HL-60 (cell line): ENCODE results near the gene KDM1B.

Source experiments
- DNase-seq, 2 experiments: peaks; one replicate each; pipeline ENCODE4 v3.0.0-alpha.2; 2010 to 2020; ENCODE audit warnings: low read depth in 1 of 2, low spot score in 1 of 2
- H3K27ac ChIP-seq: fragments of 250-450 bp; sonication (Bioruptor Pico); replicated peaks from 2 replicates; pipeline ENCODE4 v1.5.1; 2020; ENCODE audit warnings: mild to moderate bottlenecking, moderate library complexity
- H3K27me3 ChIP-seq: fragments of 250-450 bp; sonication (Bioruptor Pico); 2 replicates; pipeline ENCODE4 v1.5.1; 2021; ENCODE audit warnings: mild to moderate bottlenecking, moderate library complexity; ENCODE audit not compliant: insufficient read depth, poor library complexity, severe bottlenecking
- H3K4me3 ChIP-seq: replicated peaks from 2 replicates; pipeline ENCODE4 v1.5.1; 2011; ENCODE audit warnings: mild to moderate bottlenecking, control low read depth, low read length; ENCODE audit not compliant: insufficient read depth
- GABPA ChIP-seq: IDR thresholded peaks from 2 replicates; pipeline ENCODE4 v1.6.1; 2012; ENCODE audit warnings: low read depth
- POLR2AphosphoS5 ChIP-seq: IDR thresholded peaks from 2 replicates; pipeline ENCODE4 v1.6.1; 2012; ENCODE audit warnings: low read depth
- SPI1 ChIP-seq: IDR thresholded peaks from 2 replicates; pipeline ENCODE4 v1.6.1; 2012; ENCODE audit warnings: low read depth, mild to moderate bottlenecking, borderline replicate concordance
- TF ChIP-seq, protein P1 (sequence below): IDR thresholded peaks from 2 replicates; pipeline ENCODE4 v1.6.1; 2012; ENCODE audit warnings: low read depth; ENCODE audit not compliant: insufficient replicate concordance
- TF ChIP-seq, protein P2 (sequence below): IDR thresholded peaks from one replicate; pipeline ENCODE4 v1.5.1; 2011; ENCODE audit warnings: low read length, control low read depth, inconsistent platforms; ENCODE audit not compliant: insufficient read depth

Gene KDM1B

DNA sequence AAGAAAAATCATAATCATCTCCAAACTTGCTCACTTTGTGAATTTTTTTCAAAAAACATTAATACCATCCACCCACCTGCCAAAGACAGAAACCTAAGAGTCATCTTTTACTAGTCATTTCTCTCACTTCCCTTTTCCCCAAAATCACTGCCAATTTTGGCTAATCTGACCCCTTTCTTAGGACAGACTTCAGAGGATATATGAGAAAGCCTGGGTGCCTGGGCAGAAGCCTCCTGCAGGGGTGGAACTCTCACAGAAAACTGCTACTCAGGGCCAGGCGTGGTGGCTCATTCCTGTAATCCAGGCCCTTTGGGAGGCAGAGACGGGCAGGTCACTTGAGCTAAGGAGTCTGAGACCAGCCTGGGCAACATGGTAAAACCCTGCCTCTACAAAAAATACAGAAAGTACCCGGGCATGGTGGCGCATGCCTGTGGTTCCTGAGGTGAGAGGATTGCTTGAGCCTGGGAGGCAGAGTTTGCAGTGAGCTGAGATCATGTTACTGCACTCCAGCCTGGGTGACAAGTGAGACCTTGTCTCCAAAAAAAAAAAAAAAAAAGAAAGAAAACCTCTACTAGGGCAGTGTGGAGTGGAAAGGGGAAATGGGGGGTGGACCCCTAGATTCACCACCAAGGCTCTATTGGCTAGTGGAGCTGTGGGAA is 105.4 kb downstream of the KDM1B start:
- TF ChIP-seq, protein P1, sequence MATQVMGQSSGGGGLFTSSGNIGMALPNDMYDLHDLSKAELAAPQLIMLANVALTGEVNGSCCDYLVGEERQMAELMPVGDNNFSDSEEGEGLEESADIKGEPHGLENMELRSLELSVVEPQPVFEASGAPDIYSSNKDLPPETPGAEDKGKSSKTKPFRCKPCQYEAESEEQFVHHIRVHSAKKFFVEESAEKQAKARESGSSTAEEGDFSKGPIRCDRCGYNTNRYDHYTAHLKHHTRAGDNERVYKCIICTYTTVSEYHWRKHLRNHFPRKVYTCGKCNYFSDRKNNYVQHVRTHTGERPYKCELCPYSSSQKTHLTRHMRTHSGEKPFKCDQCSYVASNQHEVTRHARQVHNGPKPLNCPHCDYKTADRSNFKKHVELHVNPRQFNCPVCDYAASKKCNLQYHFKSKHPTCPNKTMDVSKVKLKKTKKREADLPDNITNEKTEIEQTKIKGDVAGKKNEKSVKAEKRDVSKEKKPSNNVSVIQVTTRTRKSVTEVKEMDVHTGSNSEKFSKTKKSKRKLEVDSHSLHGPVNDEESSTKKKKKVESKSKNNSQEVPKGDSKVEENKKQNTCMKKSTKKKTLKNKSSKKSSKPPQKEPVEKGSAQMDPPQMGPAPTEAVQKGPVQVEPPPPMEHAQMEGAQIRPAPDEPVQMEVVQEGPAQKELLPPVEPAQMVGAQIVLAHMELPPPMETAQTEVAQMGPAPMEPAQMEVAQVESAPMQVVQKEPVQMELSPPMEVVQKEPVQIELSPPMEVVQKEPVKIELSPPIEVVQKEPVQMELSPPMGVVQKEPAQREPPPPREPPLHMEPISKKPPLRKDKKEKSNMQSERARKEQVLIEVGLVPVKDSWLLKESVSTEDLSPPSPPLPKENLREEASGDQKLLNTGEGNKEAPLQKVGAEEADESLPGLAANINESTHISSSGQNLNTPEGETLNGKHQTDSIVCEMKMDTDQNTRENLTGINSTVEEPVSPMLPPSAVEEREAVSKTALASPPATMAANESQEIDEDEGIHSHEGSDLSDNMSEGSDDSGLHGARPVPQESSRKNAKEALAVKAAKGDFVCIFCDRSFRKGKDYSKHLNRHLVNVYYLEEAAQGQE, result no peak
- peak; percentile 80 for TF ChIP-seq SPI1
- Histone ChIP-seq H3K27me3 (no peaks in the 10 kb centered on the region), H3K27ac (no peak overlapping the region), H3K4me3 (no peak overlapping the region)
- no peak for DNase-seq

DNA sequence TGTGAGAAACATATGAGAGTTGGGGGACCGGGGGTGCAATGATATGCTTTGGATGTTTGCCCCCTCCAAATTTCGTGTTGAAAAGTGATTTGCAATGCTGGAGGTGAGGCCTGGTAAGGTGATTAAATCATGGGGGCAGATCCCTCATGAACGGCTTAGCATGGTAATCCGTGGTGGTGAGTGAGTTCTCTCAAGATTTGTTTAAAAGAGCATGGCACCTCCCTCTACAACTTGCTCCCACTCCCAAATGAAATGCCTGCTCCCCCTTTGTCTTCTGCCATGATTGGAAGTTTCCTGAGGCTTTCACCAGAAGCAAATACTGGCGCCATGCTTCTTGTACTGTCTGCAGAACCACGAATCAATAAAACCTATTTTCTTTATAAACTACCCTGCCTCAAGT is 106.7 kb downstream of the KDM1B start:
- Histone ChIP-seq H3K27me3 (no peaks in the 10 kb centered on the region), H3K27ac (peak overlapping the region; percentile 19; the same call in 1 of the 2 replicates), H3K4me3 (no peak overlapping the region)
- TF ChIP-seq POLR2AphosphoS5, result no peak
- no peak for TF ChIP-seq SPI1
- TF ChIP-seq, protein P2, sequence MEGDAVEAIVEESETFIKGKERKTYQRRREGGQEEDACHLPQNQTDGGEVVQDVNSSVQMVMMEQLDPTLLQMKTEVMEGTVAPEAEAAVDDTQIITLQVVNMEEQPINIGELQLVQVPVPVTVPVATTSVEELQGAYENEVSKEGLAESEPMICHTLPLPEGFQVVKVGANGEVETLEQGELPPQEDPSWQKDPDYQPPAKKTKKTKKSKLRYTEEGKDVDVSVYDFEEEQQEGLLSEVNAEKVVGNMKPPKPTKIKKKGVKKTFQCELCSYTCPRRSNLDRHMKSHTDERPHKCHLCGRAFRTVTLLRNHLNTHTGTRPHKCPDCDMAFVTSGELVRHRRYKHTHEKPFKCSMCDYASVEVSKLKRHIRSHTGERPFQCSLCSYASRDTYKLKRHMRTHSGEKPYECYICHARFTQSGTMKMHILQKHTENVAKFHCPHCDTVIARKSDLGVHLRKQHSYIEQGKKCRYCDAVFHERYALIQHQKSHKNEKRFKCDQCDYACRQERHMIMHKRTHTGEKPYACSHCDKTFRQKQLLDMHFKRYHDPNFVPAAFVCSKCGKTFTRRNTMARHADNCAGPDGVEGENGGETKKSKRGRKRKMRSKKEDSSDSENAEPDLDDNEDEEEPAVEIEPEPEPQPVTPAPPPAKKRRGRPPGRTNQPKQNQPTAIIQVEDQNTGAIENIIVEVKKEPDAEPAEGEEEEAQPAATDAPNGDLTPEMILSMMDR, result no peak
- TF ChIP-seq, protein P1, result no peak
- TF ChIP-seq GABPA, result no peak
- DNase-seq, result no peak

DNA sequence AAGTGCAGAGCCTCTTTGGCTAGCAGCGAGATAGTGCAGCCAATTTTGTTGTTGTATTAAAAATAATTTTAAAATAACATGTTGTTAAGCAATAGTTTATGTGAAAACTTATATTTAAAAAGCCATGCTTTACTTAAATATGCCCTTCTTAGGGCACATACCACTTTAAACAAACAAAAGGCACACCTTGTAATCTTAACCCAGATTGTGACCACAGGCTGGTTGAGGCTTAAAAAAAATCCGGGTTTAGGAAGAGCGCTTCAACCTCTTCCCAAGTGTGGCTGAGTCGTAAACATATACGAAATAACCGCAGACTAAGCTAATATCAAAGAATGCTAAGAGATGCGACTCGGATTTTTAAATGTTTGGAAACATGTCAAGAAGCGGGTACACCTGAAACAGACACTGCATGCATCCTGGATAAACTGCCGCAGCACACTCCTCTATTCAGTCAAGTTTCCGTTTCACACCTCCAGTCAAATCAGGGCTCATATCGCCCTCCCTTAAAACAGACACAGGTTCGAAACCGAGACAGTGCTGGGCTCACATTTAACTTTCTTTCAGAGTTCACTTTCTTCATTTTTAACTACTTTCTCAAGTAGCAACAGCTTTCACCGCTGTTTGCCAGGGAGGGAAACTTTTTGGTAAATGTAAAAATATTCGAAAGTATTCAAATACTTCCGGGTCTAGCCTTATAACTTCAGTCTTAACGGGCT is 107.6 kb downstream of the KDM1B start:
- DNase-seq, result no peak
- TF ChIP-seq POLR2AphosphoS5 (no peak), GABPA (no peak), SPI1 (no peak)
- TF ChIP-seq, protein P1, result no peak
- TF ChIP-seq, protein P2, result no peak
- Histone ChIP-seq H3K4me3 (peak overlapping the region; percentile 61), H3K27ac (peak overlapping the region; percentile 94), H3K27me3 (no peaks in the 10 kb centered on the region)
